ENCODE measurements around the gene OR10A3. TPM values are rescaled to one million over a fixed set of nuclear protein-coding genes. Genes with fewer than 3 reads are reported as not detected.

The OR10A3 gene
- total RNA-seq, 1 donor from 2014 or later, result not detected

GRCh38 chr11:7967826-7968225 is 26.3 kb upstream of the OR10A3 start:
- DNase-seq (ENCODE audit: low spot score), result no peak
- Mint-ChIP-seq H3K36me3 (no peaks in the 10 kb centered on the region), H3K27ac (no peak overlapping the region), H3K27me3 (ENCODE audit: insufficient read depth, low read depth) (no peaks in the 10 kb centered on the region), H3K4me1 (no peaks in the 10 kb centered on the region), H3K4me3 (no peak overlapping the region), H3K9me3 (no peaks in the 10 kb centered on the region)
- H3K9me3 ChIP-seq (ENCODE audit: low read depth), result no peaks in the 10 kb centered on the region
- H3K27me3 ChIP-seq, result no peaks in the 10 kb centered on the region
- H3K9ac ChIP-seq, result no peak overlapping the region
- H4K20me1 ChIP-seq (ENCODE audit: low read depth), result no peaks in the 10 kb centered on the region
- no peaks in the 10 kb centered on the region for H3F3A ChIP-seq (ENCODE audit: low read depth)
- no peak overlapping the region for H3K27ac ChIP-seq
- no peak overlapping the region for H3K4me3 ChIP-seq
- H2AFZ ChIP-seq (replicated peaks), result no peak overlapping the region
- H3K79me2 ChIP-seq (ENCODE audit: low read depth), result no peaks in the 10 kb centered on the region
- H3K4me2 ChIP-seq, result no peak overlapping the region
- no peaks in the 10 kb centered on the region for H3K36me3 ChIP-seq
- no peaks in the 10 kb centered on the region for H3K4me1 ChIP-seq
- TF ChIP-seq CTCF (IDR thresholded peaks at IDR 0.05) (no peak), EZH2phosphoT487 (IDR thresholded peaks at IDR 0.05) (no peak), EZH2 (IDR thresholded peaks at IDR 0.05) (no peak)

GRCh38 chr11:7967097-7967496 is 25.6 kb upstream of the OR10A3 start:
- H3K36me3 ChIP-seq, result no peaks in the 10 kb centered on the region
- Mint-ChIP-seq H3K36me3 (no peaks in the 10 kb centered on the region), H3K27me3 (ENCODE audit: insufficient read depth, low read depth) (no peaks in the 10 kb centered on the region), H3K4me3 (no peak overlapping the region), H3K9me3 (no peaks in the 10 kb centered on the region), H3K27ac (peak overlapping the region; percentile 11), H3K4me1 (no peaks in the 10 kb centered on the region)
- DNase-seq (ENCODE audit: low spot score), result no peak
- no peak overlapping the region for H2AFZ ChIP-seq (replicated peaks)
- no peaks in the 10 kb centered on the region for H3K27me3 ChIP-seq
- H3K79me2 ChIP-seq (ENCODE audit: low read depth), result no peaks in the 10 kb centered on the region
- H3K27ac ChIP-seq, result no peak overlapping the region
- TF ChIP-seq CTCF (IDR thresholded peaks at IDR 0.05) (no peak), EZH2 (IDR thresholded peaks at IDR 0.05) (no peak), EZH2phosphoT487 (IDR thresholded peaks at IDR 0.05) (no peak)
- H3K4me3 ChIP-seq, result no peak overlapping the region
- H3K9me3 ChIP-seq (ENCODE audit: low read depth), result no peaks in the 10 kb centered on the region
- no peak overlapping the region for H3K9ac ChIP-seq
- no peak overlapping the region for H3K4me2 ChIP-seq
- no peaks in the 10 kb centered on the region for H3K4me1 ChIP-seq
- no peaks in the 10 kb centered on the region for H3F3A ChIP-seq (ENCODE audit: low read depth)
- no peaks in the 10 kb centered on the region for H4K20me1 ChIP-seq (ENCODE audit: low read depth)

GRCh38 chr11:7965386-7965785 is 23.9 kb upstream of the OR10A3 start, which contains the start of gene NLRP10:
Gene NLRP10 (minus strand): TSS chr11:7965447. CDS start chr11:7963495, 1,952 bp downstream.
- no peak for DNase-seq (ENCODE audit: low spot score)
- no peaks in the 10 kb centered on the region for H3K4me1 ChIP-seq
- no peak within 1 kb of the TSS for H3K4me2 ChIP-seq
- H3K36me3 ChIP-seq, result no peaks in the 10 kb centered on the region
- Mint-ChIP-seq H3K9me3 (peaks cover 4% of the 10 kb centered on the region), H3K4me1 (no peaks in the 10 kb centered on the region), H3K36me3 (no peaks in the 10 kb centered on the region), H3K27me3 (ENCODE audit: insufficient read depth, low read depth) (no peaks in the 10 kb centered on the region), H3K4me3 (no peak within 1 kb of the TSS), H3K27ac (no peak within 1 kb of the TSS)
- no peak within 1 kb of the TSS for H3K27ac ChIP-seq
- no peaks in the 10 kb centered on the region for H3K27me3 ChIP-seq
- no peak for TF ChIP-seq CTCF (IDR thresholded peaks at IDR 0.05)
- TF ChIP-seq EZH2phosphoT487 (IDR thresholded peaks at IDR 0.05), result no peak
- TF ChIP-seq EZH2 (IDR thresholded peaks at IDR 0.05), result no peak
- H3K4me3 ChIP-seq, result no peak within 1 kb of the TSS
- H2AFZ ChIP-seq (replicated peaks), result peak within 1 kb of the TSS; percentile 2
- H3K9me3 ChIP-seq (ENCODE audit: low read depth), result no peaks in the 10 kb centered on the region
- H4K20me1 ChIP-seq (ENCODE audit: low read depth), result no peaks in the 10 kb centered on the region
- no peaks in the 10 kb centered on the region for H3F3A ChIP-seq (ENCODE audit: low read depth)
- H3K79me2 ChIP-seq (ENCODE audit: low read depth), result no peaks in the 10 kb centered on the region
- no peak within 1 kb of the TSS for H3K9ac ChIP-seq
